Spinal cord (tissue), 10 donors: ENCODE data around the gene ANKRD34A. TPM values are rescaled to one million over a fixed set of nuclear protein-coding genes. Genes with fewer than 3 reads are reported as not detected.

Experiments
- DNase-seq, 6 donors: peaks; one replicate each; pipeline versions ENCODE4 v3.0.0 to v3.0.0-alpha.2; 2013 to 2015; ENCODE audit warnings: low spot score in 6 of 6, low read depth in 4 of 6
- H3K27ac ChIP-seq: one replicate; pipeline ENCODE4 v1.5.1; 2013; ENCODE audit warnings: low read depth, low read length, control low read depth
- H3K27me3 ChIP-seq: one replicate; pipeline ENCODE4 v1.6.1; 2013; ENCODE audit warnings: low read length; ENCODE audit not compliant: control insufficient read depth, insufficient read depth
- H3K36me3 ChIP-seq: one replicate; pipeline ENCODE4 v1.6.1; 2013; ENCODE audit warnings: low read length; ENCODE audit not compliant: control insufficient read depth, insufficient read depth
- H3K4me1 ChIP-seq: one replicate; pipeline ENCODE4 v1.6.1; 2013; ENCODE audit warnings: low read length; ENCODE audit not compliant: control insufficient read depth, insufficient read depth
- H3K4me3 ChIP-seq: one replicate; pipeline ENCODE4 v1.5.1; 2013; ENCODE audit warnings: low read depth, low read length, control low read depth
- H3K9me3 ChIP-seq: one replicate; pipeline ENCODE4 v1.6.1; 2013; ENCODE audit warnings: low read length; ENCODE audit not compliant: control insufficient read depth, insufficient read depth
- WGBS: methylation state at CpG from one replicate; pipeline ENCODE4 v1.1.5; 2013; ENCODE audit warnings: missing lambda C conversion rate; ENCODE audit not compliant: insufficient coverage; 5-methylcytosine and 5-hydroxymethylcytosine counted together
- long read RNA-seq, 4 donors: transcript quantifications; one replicate each; lab custom pipeline, GENCODE V29; 2026
- polyA plus RNA-seq, 2 donors: library from polyadenylated mRNA; unstranded; fragments of 120-200 nt; gene quantifications; one replicate each; pipeline ENCODE4 v1.2.1, GENCODE V29; 2013; ENCODE audit not compliant: insufficient read length in 2 of 2
- total RNA-seq, 2 donors: library from RNA; depleted of rRNA in 1 of 2; stranded (reverse); fragments of 120-200 nt in 1 of 2; fragments of >200 nt in 1 of 2; gene quantifications; one replicate each; pipeline versions ENCODE4 v1.2.3 to v1.2.4, GENCODE V29; 2013 to 2014
- donor health status: healthy.

ANKRD34A gene
- total RNA-seq (1 to 10 TPM; 1.6 to 1.8 TPM), polyA plus RNA-seq (1 to 10 TPM; 8.6 to 9.2 TPM)
- long read RNA-seq, donor 1, partial matches to known transcripts, result 91 of 91 reads
- long read RNA-seq, donor 1, other reads (novel, unspliced or antisense), result 0 of 91 reads
- long read RNA-seq, donor 2, result 0 reads
- long read RNA-seq, donor 3, result 0 reads
- long read RNA-seq, donor 4, partial matches to known transcripts, result 253 of 253 reads
- long read RNA-seq, donor 4, other reads (novel, unspliced or antisense), result 0 of 253 reads

DNA sequence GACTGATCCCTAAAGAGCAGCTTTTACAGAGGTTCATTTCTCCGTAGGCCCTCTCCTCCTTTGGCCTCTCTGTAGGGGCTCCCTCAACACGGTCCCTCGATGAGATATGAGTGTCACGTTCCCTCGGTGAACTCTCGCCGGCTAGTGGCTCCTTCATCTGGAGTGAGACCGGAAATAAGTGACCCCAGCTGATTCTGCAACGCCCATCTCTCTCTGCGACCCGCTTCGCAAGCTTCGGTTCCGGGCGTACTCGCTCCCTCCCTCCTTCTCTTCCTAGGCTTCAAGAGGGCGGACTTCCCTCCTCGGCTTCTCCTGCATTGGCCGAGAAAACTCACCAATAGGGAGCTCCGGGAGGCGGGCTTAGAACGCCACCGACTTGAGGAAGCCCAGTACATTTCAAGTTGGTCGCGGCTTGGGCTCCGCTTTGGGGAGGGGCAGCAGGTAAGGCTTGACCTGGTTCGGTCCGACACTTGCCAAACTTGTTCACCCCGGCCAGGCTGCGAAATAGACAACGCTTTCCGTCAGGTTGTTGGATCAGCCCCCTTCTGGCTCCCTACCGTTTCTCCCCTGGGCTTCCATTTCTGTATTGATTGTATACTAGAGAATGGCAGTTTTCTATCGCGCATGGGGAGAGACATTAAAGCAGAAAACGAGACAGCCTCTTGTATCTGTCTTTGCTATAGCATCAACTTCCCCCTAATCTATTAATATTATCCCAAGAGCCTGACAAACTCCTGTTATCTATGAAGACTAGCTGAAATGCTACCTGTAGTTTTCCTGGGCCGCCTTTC lies at the start of gene ANKRD34A, which contains the start of gene POLR3GL:
Gene ANKRD34A, minus strand, starts transcription at position 248 of the 791 bp plus-strand sequence. CDS start 2,816 bp downstream, outside the sequence.
Gene POLR3GL, plus strand, starts transcription at position 363 of the 791 bp plus-strand sequence. CDS start 10,176 bp downstream, outside the sequence.
- H3K27ac ChIP-seq, result peak within 1 kb of the TSS; percentile 96
- DNase-seq, result peak; percentile 90 to 99 (median 94)
- peak within 1 kb of the TSS; percentile 64 for H3K4me3 ChIP-seq
- peaks cover 42% of the 10 kb centered on the region for H3K4me1 ChIP-seq
- no peaks in the 10 kb centered on the region for H3K27me3 ChIP-seq
- H3K9me3 ChIP-seq, result peaks cover 5% of the 10 kb centered on the region
- under 1% methylated on average over 26 of the region's 37 CpGs for WGBS
- H3K36me3 ChIP-seq, result no peaks in the 10 kb centered on the region

DNA sequence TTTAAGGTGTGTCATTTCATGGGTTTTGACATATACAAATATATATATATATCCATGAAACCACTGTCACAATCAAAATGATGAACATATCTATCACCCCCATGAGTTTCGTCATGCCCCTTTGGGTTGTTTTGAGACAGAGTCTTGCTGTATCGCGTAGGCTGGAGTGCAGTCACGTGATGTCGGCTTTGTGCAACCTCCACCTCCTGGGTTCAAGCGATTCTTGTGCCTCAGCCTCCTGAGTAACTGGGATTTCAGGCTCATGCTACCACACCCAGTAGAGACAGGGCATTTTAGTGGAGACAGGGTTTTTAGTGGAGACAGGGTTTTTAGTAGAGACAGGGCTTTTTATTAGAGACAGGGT lies 49.2 kb upstream of the ANKRD34A start:
- H3K9me3 ChIP-seq, result no peaks in the 10 kb centered on the region
- no peak overlapping the region for H3K4me3 ChIP-seq
- WGBS, result 75% methylated on average over 5 of the region's 6 CpGs

DNA sequence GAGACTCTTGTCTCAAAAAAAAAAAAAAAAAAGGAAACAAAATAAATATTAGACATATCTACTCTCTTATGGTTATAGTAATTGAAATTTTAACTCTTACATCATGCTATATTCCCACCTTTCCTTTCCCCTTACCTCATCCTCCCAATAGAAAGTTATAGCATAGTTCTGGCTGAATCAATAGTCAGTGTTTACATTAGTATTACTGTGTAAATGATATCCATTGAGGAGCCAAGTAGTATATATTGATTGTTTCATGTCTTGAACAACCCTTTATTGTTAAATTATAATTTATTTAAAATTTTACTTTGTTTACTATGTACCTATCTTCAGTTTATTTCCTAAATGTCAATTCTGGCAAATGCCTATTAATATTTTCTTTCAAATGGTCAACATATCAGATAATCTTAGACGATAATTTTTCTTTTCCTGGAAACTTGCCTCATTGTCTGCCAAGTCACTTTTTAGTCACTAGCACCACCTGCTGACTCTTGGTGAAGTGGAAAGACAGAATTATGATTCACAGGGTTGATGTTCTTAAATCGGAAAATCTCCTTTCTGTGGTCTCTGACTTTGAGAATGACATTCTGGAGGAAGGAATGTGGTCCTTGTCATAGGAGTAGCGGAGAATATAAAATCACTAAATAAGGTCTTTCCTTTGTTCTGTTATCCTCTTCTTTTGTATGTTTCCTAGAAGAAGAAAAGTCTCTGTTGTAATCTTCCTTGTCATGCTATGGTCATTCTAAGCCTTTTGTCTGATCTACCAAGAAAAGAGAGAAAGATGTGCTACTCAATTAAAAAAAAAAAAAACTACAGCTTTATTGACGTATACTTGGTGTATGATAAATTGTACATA lies 48.6 kb upstream of the ANKRD34A start:
- H3K27me3 ChIP-seq, result peaks cover 2% of the 10 kb centered on the region
- H3K36me3 ChIP-seq, result no peaks in the 10 kb centered on the region
- DNase-seq, result peak in 4 of 6 donors; percentile 45 to 91 (median 66)
- H3K4me1 ChIP-seq, result no peaks in the 10 kb centered on the region
- H3K9me3 ChIP-seq, result no peaks in the 10 kb centered on the region
- WGBS, result no CpG with 5 or more reads among the region's 4 CpGs
- H3K4me3 ChIP-seq, result no peak overlapping the region
- no peak overlapping the region for H3K27ac ChIP-seq

More for the DNA sequence above, 49.2 kb upstream of the ANKRD34A start:
- no peaks in the 10 kb centered on the region for H3K36me3 ChIP-seq
- H3K27me3 ChIP-seq, result peaks cover 8% of the 10 kb centered on the region
- H3K4me1 ChIP-seq, result no peaks in the 10 kb centered on the region
- H3K27ac ChIP-seq, result no peak overlapping the region
- no peak for DNase-seq

DNA sequence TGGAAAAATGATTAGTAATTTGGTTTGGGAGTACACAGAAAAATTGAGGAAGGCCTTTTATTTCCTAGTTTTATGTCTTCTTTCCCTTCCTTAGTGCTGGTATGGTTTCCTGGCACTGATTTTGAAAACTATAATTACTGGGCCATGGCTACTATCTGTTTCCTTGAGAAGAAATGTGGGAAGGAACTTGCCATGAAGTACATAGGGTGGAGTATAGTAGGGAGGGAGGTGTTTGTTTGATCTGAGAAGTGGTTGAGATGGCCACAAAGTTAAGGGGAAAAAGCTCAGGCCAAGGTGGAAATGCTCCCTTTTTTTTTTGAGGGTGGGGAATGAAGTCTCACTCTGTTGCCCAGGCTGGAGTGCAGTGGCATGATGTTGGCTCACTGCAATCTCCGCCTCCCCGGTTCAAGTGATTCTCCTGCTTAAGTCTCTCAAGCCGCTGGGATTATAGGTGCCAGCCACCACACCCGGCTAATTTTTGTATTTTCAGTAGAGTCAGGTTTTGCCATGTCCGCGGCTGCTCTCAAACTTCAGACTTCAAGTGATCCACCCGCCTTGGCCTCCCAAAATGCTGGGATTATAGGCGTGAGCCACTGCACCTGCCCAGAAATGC lies 45.9 kb upstream of the ANKRD34A start:
- DNase-seq, result no peak
- Histone ChIP-seq H3K4me3 (no peak overlapping the region), H3K27me3 (no peaks in the 10 kb centered on the region), H3K27ac (no peak overlapping the region), H3K4me1 (no peaks in the 10 kb centered on the region), H3K9me3 (no peaks in the 10 kb centered on the region), H3K36me3 (no peaks in the 10 kb centered on the region)
- WGBS, result 96% methylated on average over 8 of the region's 8 CpGs

DNA sequence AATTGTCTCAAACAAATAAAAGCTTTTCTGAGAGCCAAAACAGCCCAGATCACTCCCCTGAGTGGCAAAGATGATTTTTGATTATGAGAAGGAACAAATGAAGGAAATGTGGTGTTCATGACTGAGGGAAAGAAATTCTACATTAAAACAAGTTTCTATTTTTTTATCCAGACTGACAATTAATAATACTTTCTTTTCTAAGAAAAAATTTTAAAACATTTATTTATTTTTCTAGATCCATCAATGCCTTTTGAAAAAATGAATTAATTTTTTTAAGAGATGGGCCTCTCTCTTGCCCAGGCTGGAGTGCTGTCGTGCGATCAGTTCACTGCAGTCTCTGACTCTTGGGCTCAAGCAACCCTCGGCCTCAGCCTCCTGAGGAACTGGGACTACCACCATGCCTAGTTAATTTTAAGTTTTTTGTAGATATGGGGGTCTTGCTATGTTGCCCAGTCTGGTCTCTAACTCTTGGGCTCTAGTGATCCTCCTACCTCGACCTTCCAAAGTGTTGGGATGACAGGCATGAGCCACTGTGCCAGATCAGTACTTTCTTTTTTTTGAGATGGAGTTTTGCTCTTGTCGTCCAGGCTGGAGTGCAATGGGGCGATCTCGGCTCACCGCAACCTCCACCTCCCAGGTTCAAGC lies 43.2 kb upstream of the ANKRD34A start:
- no peaks in the 10 kb centered on the region for H3K4me1 ChIP-seq
- H3K4me3 ChIP-seq, result no peak overlapping the region
- no peak overlapping the region for H3K27ac ChIP-seq
- H3K27me3 ChIP-seq, result no peaks in the 10 kb centered on the region
- DNase-seq, result no peak
- no peaks in the 10 kb centered on the region for H3K9me3 ChIP-seq
- H3K36me3 ChIP-seq, result no peaks in the 10 kb centered on the region
- 100% methylated on average over 1 of the region's 8 CpGs for WGBS

DNA sequence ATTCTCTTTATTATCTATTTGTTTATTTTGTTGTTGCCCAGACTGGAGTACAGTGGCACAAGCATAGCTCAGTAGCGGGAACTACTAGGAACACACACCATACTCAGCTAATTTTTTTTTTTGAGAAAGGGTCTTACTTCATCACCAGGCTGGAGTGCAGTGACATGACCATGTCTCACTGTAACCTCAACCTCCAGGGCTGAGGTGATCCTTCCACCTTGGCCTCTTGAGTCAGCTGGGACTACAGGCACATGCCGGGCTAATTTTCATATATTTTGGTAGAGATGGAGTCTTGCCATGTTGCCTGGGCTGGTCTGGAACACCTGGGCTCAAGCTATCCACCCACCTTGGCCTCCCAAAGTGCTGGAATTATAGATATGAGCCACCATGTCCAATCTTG lies 37.3 kb upstream of the ANKRD34A start:
- no peak for DNase-seq
- H3K4me1 ChIP-seq, result peaks cover 3% of the 10 kb centered on the region
- no peak overlapping the region for H3K4me3 ChIP-seq
- H3K27ac ChIP-seq, result no peak overlapping the region
- no CpG with 5 or more reads among the region's 2 CpGs for WGBS
- no peaks in the 10 kb centered on the region for H3K27me3 ChIP-seq
- no peaks in the 10 kb centered on the region for H3K9me3 ChIP-seq
- no peaks in the 10 kb centered on the region for H3K36me3 ChIP-seq

DNA sequence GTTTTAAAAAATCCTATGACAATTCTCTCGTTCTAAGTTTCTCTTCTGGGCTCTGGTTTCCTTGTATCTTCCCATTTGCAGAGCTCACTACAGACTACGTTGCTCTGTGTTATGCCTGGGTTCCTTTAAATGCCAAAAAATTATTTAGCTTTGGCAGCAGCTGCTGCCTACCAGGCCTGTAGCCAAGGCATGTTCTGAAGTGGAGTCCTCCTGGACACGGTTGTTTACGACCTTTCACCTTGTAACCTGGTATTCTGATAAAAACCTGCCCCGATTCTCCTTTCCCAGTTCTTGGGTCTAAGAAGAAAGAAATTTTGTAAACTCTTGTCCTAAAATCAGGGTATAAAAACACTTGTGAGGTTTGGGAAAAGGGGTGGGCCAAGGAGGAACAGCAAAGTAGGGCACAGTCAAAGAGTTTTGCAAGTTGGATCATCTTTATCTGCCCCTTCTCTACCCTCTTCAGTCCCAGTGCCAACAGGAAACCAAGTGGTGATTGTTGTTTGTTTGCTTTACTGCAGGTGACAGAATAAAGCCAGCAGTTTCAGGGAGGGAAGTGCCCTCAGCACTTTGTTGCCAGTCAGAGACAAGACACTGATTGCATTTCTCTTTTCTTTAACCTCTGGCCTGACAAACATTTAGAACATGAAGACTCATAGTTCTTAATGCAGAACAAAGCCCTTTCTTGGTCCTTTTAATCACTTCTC lies 35.1 kb upstream of the ANKRD34A start:
- 40% methylated on average over 2 of the region's 5 CpGs for WGBS
- Histone ChIP-seq H3K27ac (no peak overlapping the region), H3K36me3 (no peaks in the 10 kb centered on the region), H3K9me3 (no peaks in the 10 kb centered on the region), H3K4me3 (no peak overlapping the region), H3K27me3 (no peaks in the 10 kb centered on the region), H3K4me1 (peaks cover 6% of the 10 kb centered on the region)
- DNase-seq, result no peak

DNA sequence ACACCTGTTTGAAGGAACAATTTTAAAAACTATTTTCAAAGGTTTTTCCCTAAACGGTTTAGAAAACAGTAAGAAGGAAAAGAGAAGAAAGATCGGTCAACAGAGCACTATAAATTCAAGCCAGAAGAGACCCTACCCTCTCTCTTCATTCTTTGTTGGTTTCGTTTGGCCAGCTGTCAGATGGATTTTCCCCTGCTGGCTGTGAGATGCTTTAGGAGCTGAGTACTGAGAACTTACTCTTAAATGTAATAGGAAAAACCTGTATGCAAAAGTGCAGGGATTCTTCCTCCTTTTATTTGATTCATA lies 33.3 kb upstream of the ANKRD34A start:
- Histone ChIP-seq H3K27me3 (no peaks in the 10 kb centered on the region), H3K4me1 (peaks cover 10% of the 10 kb centered on the region), H3K4me3 (peak overlapping the region; percentile 90), H3K27ac (peak overlapping the region; percentile 92), H3K9me3 (no peaks in the 10 kb centered on the region), H3K36me3 (peaks cover 5% of the 10 kb centered on the region)
- WGBS, result no CpG with 5 or more reads among the region's 3 CpGs
- peak in 2 of 6 donors; percentile 36 to 69 for DNase-seq
